Measurements from ENCODE around the gene LRRC36.

LRRC36 gene

DNA sequence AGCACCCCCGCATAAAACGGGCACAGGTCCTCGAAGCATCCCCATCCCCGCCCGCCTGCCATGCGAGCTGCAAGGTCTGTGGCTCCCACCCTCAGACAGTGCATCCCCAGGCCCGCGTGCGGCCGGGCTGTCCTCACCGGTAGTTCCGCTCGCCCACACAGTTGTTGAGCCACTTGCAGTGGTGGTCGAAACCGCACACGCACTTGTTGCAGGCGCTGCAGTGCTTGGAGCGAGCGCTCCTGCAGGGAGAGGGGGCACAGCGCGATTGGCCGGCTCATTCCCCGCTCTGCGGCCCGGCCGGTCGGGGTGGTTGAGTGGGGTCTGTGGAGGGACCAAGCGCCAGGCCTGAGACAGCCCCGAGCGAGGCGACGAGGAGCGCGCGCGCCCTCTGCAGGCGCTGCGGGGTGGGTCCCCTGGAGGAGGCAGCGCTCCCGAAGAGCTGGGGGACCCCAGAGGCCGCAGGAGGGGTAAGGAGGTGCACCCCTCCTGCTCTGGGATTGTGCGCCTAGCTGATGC is 72.7 kb downstream of the LRRC36 start:
- H2AFZ ChIP-seq (ENCODE audit: low read depth), result no peak overlapping the region

DNA sequence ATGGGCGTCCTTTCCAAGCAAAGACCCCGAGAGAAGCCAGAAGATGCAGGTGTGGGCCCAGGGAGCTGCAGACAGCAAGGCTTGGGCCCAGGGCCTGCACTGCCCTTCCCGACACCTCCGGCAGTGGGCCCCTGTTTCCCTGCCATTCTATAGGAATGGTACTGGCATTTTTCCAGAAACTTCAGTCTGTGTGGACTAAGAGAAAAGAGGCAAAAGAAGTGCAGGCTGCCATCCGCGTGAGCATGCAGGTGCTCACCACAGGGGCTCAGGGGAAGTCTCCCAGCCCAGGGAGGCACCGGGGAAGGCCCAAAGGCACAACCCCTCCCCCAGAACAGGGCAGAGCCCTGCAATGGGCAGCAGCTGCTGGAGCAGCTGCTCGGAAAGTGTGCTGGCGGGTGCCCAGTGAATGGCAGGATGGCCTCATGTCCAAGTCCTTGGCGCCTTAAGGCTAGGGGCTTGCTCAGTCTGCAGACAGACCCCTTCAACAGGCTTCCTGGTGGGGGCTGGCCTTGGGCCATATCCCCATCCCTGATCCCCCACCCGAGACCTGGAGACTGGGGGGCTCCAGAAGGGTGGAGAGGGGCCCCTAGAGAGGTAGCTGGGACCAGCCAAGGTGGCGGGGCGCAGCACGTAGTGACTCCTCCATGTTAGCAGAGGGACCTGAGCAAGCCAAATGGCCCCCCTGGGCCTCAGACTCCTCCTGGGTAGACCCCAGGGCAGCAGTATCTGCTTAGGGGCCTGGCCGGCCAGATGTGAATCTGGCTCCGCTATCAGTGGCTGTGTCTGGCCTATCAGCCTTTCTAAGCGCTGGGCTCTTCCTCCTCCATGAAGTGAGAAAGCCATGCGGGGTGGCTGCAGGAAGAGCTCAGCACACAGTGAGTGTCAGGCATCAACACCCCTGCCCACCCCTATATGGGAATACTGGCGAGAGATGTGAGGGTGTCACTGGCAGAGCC is 73.4 kb downstream of the LRRC36 start:
- no peaks in the 10 kb centered on the region for H3K79me2 ChIP-seq (ENCODE audit: insufficient read depth, low read depth)
- H3K4me2 ChIP-seq, result no peak overlapping the region

More for the DNA sequence above, 72.7 kb downstream of the LRRC36 start:
- Histone ChIP-seq H3K27ac (no peak overlapping the region), H3K4me3 (IDR thresholded peaks at IDR 0.05; ENCODE audit: insufficient read depth, low read depth, low read length) (no peak overlapping the region), H3K36me3 (ENCODE audit: insufficient read depth) (no peaks in the 10 kb centered on the region), H3K4me1 (ENCODE audit: low read depth, poor library complexity, severe bottlenecking) (peaks cover 18% of the 10 kb centered on the region), H3K9ac (no peak overlapping the region), H3K4me2 (no peak overlapping the region), H3K27me3 (ENCODE audit: insufficient read depth, low read depth) (no peaks in the 10 kb centered on the region), H3K79me2 (ENCODE audit: insufficient read depth, low read depth) (no peaks in the 10 kb centered on the region), H4K20me1 (ENCODE audit: insufficient read depth) (no peaks in the 10 kb centered on the region)
- no peak for TF ChIP-seq CTCF (conservative IDR thresholded peaks at IDR 0.05; ENCODE audit: low read depth, low read length)

DNA sequence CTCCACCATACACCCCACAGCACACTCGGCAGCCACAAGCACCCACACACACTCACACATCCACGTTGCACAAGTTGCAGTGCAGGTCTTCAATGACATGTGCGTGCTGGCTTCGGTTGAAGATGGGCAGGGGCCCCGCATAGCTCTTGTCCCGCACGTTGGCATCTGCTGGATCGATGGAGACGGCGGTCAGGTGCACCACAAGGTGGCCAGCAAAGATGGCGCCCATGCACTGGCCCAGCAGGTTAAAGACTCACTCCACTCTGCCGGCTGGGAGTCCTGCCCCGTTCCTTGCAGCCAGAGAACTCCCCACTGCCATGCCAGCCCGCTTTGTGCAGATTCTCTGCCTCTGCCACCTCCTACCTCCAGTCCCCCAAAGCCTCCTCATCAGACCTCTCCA is 74.3 kb downstream of the LRRC36 start:
- Histone ChIP-seq H4K20me1 (ENCODE audit: insufficient read depth) (no peaks in the 10 kb centered on the region), H3K27me3 (ENCODE audit: insufficient read depth, low read depth) (no peaks in the 10 kb centered on the region), H3K27ac (no peak overlapping the region), H3K9ac (no peak overlapping the region), H3K79me2 (ENCODE audit: insufficient read depth, low read depth) (no peaks in the 10 kb centered on the region), H3K4me2 (no peak overlapping the region), H3K36me3 (ENCODE audit: insufficient read depth) (no peaks in the 10 kb centered on the region), H3K4me3 (IDR thresholded peaks at IDR 0.05; ENCODE audit: insufficient read depth, low read depth, low read length) (no peak overlapping the region), H3K4me1 (ENCODE audit: low read depth, poor library complexity, severe bottlenecking) (peaks cover 10% of the 10 kb centered on the region), H2AFZ (ENCODE audit: low read depth) (no peak overlapping the region)
- TF ChIP-seq CTCF (conservative IDR thresholded peaks at IDR 0.05; ENCODE audit: low read depth, low read length), result no peak

More for the DNA sequence above, 73.4 kb downstream of the LRRC36 start:
- TF ChIP-seq CTCF (conservative IDR thresholded peaks at IDR 0.05; ENCODE audit: low read depth, low read length), result no peak
- peaks cover 18% of the 10 kb centered on the region for H3K4me1 ChIP-seq (ENCODE audit: low read depth, poor library complexity, severe bottlenecking)
- H3K27ac ChIP-seq, result no peak overlapping the region
- H3K4me3 ChIP-seq (IDR thresholded peaks at IDR 0.05; ENCODE audit: insufficient read depth, low read depth, low read length), result no peak overlapping the region
- H3K27me3 ChIP-seq (ENCODE audit: insufficient read depth, low read depth), result no peaks in the 10 kb centered on the region
- no peaks in the 10 kb centered on the region for H3K36me3 ChIP-seq (ENCODE audit: insufficient read depth)
- H4K20me1 ChIP-seq (ENCODE audit: insufficient read depth), result no peaks in the 10 kb centered on the region
- no peak overlapping the region for H2AFZ ChIP-seq (ENCODE audit: low read depth)
- H3K9ac ChIP-seq, result no peak overlapping the region

GRCh38 chr16:67403976-67404555 is 77.5 kb downstream of the LRRC36 start:
- no peak overlapping the region for H3K4me3 ChIP-seq (IDR thresholded peaks at IDR 0.05; ENCODE audit: insufficient read depth, low read depth, low read length)
- H3K4me2 ChIP-seq, result no peak overlapping the region
- H3K4me1 ChIP-seq (ENCODE audit: low read depth, poor library complexity, severe bottlenecking), result no peaks in the 10 kb centered on the region
- no peaks in the 10 kb centered on the region for H4K20me1 ChIP-seq (ENCODE audit: insufficient read depth)
- no peaks in the 10 kb centered on the region for H3K27me3 ChIP-seq (ENCODE audit: insufficient read depth, low read depth)
- no peaks in the 10 kb centered on the region for H3K79me2 ChIP-seq (ENCODE audit: insufficient read depth, low read depth)
- no peaks in the 10 kb centered on the region for H3K36me3 ChIP-seq (ENCODE audit: insufficient read depth)
- H2AFZ ChIP-seq (ENCODE audit: low read depth), result no peak overlapping the region
- TF ChIP-seq CTCF (conservative IDR thresholded peaks at IDR 0.05; ENCODE audit: low read depth, low read length), result no peak
- no peak overlapping the region for H3K27ac ChIP-seq
- no peak overlapping the region for H3K9ac ChIP-seq

All from KMS-11 (cell line).